Endometrium (tissue), 2 donors: ENCODE data around the gene SLC25A11.

Source experiments
- FAIRE-seq: peaks from 2 replicates; lab custom pipeline; 2012; peaks lifted over from hg19 to GRCh38; lab: Jason Lieb, UNC
- donor health status: control.
- donor health status: control.

The SLC25A11 gene

GRCh38 chr17:4893721-4894560 is 45.9 kb downstream of the SLC25A11 start:
- FAIRE-seq = no peak

DNA sequence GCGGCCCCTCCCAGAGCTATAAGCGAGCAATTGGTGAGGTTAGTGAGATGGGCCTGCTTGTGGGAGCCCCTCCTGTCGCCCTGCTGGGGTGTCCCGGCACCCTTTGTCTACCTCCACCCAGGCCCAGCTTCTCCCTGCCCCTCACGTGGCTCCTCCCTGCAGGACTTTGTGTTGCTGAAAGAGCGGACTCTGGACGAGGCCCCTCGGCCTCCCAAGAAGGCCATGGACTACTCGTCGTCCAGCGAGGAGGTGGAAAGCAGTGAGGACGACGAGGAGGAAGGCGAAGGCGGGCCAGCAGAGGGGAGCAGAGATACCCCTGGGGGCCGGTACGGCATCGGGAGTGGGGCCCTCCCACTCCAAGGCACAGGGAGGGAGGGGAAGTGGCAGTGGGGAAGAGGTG is 46.6 kb downstream of the SLC25A11 start:
- FAIRE-seq = no peak

DNA sequence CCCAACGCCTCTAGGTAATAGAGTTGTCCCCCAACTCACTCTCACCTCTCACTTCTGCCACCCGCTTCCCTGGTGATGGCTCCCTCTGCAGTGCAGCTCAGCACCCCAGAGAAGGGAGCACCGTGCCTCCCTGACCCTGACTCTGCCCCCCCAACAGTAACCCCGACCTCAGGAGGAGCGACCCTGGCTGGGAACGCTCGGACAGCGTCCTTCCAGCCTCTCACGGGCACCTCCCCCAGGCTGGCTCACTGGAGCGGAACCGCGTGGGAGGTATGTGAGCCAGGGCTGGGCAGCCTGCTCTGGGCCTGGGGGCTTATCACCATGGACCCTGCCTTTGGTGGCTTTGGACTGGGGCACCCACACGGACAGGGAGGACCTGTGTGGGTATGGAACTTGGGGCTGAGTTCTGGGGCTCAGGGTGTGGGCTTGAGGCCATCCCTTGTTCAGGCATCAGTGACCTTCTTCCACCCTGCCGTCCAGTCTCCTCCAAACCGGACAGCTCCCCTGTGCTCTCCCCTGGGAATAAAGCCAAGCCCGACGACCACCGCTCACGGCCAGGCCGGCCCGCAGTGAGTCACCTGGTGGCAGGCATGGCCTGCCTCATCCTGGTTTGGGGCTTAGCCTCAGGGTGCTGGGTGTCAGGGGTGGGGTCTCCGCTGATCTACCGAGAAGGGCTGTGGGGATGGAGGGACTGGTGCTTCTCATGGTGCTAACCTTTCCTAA is 47.2 kb downstream of the SLC25A11 start:
- no peak for FAIRE-seq

GRCh38 chr17:4891411-4892410 is 48.1 kb downstream of the SLC25A11 start:
- FAIRE-seq = no peak

- no peak for FAIRE-seq
Observed at GRCh38 chr17:4887581-4887980, 52.3 kb downstream of the SLC25A11 start.
